ENCODE results near the gene PCBP3. TPM values are rescaled to one million over a fixed set of nuclear protein-coding genes. Genes with fewer than 3 reads are reported as not detected.

PCBP3 gene
- total RNA-seq, 1 experiment from 2014 or later = not detected

DNA sequence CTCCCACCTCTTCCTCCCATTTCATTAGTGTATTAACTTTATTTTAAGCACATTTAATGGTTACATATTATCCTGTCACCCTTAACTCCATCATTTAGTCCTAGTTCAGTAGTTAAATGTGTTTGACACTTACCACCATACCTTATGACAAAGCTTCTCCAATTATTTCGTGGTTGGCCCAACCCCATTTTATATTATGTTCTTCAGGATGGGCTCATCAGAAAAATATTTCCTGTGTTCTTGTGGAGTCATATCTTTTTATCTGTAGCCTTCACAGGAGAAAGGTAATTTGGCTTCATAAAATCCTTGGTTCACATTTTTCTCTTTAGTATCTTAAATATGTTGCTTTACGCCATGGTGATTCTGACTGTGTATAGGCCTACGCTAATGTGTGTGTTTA lies 195.7 kb downstream of the PCBP3 start:
- no peaks in the 10 kb centered on the region; the same call in 1 of the 2 replicates for H3K9me3 ChIP-seq (ENCODE audit: control insufficient read depth, insufficient read depth, low read depth, low read length)
- no peak overlapping the region for H3K27ac ChIP-seq (ENCODE audit: low read length)
- DNase-seq (ENCODE audit: low read depth, low spot score) (no peak), ATAC-seq (no peak)
- TF ChIP-seq, protein P1, sequence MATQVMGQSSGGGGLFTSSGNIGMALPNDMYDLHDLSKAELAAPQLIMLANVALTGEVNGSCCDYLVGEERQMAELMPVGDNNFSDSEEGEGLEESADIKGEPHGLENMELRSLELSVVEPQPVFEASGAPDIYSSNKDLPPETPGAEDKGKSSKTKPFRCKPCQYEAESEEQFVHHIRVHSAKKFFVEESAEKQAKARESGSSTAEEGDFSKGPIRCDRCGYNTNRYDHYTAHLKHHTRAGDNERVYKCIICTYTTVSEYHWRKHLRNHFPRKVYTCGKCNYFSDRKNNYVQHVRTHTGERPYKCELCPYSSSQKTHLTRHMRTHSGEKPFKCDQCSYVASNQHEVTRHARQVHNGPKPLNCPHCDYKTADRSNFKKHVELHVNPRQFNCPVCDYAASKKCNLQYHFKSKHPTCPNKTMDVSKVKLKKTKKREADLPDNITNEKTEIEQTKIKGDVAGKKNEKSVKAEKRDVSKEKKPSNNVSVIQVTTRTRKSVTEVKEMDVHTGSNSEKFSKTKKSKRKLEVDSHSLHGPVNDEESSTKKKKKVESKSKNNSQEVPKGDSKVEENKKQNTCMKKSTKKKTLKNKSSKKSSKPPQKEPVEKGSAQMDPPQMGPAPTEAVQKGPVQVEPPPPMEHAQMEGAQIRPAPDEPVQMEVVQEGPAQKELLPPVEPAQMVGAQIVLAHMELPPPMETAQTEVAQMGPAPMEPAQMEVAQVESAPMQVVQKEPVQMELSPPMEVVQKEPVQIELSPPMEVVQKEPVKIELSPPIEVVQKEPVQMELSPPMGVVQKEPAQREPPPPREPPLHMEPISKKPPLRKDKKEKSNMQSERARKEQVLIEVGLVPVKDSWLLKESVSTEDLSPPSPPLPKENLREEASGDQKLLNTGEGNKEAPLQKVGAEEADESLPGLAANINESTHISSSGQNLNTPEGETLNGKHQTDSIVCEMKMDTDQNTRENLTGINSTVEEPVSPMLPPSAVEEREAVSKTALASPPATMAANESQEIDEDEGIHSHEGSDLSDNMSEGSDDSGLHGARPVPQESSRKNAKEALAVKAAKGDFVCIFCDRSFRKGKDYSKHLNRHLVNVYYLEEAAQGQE (IDR thresholded peaks at IDR 0.05; ENCODE audit: insufficient read depth in 1 of 2, low read depth in 2 of 2, low read length in 1 of 2) = no peak
- TF ChIP-seq, protein P2, sequence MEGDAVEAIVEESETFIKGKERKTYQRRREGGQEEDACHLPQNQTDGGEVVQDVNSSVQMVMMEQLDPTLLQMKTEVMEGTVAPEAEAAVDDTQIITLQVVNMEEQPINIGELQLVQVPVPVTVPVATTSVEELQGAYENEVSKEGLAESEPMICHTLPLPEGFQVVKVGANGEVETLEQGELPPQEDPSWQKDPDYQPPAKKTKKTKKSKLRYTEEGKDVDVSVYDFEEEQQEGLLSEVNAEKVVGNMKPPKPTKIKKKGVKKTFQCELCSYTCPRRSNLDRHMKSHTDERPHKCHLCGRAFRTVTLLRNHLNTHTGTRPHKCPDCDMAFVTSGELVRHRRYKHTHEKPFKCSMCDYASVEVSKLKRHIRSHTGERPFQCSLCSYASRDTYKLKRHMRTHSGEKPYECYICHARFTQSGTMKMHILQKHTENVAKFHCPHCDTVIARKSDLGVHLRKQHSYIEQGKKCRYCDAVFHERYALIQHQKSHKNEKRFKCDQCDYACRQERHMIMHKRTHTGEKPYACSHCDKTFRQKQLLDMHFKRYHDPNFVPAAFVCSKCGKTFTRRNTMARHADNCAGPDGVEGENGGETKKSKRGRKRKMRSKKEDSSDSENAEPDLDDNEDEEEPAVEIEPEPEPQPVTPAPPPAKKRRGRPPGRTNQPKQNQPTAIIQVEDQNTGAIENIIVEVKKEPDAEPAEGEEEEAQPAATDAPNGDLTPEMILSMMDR (IDR thresholded peaks at IDR 0.05) = no peak
- TF ChIP-seq POLR2AphosphoS5 (IDR thresholded peaks at IDR 0.05; ENCODE audit: low read depth, low read length) = no peak
- H3K27me3 ChIP-seq (ENCODE audit: control insufficient read depth, insufficient read depth, low read length) = no peaks in the 10 kb centered on the region
- ChIA-PET CTCF (no interaction called here), POLR2A (no interaction called here)
- BruUV-seq (replicated peaks) = no TSS peak
- in situ Hi-C loops (cut with HindIII; ENCODE audit: low pct_unique_long_range_greater_than_20kb, low sequenced_read_pairs) = no loop called here
- H3K4me3 ChIP-seq (ENCODE audit: low read depth in 2 of 2, low read length in 2 of 2) = no peak overlapping the region
- intact Hi-C loops (cut with micrococcal nuclease; ENCODE audit: unreplicated experiment) = no loop called here
- H3K4me1 ChIP-seq (ENCODE audit: control insufficient read depth, insufficient read depth, low read length) = no peaks in the 10 kb centered on the region
- H3K36me3 ChIP-seq (ENCODE audit: control insufficient read depth, insufficient read depth, low read length) = no peaks in the 10 kb centered on the region

DNA sequence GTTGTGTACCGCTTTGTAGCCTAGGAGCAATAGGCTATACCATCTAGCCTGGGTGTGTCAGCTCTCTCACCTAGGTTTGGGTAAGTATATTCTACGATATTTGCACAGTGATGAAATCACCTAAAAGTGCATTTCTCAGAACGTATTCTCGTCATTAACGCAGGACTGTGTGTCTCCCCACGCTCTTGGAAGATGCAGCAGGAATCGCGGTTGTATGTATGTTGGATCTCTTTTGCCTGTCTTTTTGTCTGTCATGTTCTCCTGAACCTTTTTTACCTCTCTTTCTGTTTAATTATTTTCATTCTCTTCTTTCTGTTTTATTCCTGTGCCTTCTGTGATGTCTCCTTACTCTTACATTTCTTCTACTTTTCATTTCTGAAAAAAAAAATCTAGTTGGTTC lies 197.5 kb downstream of the PCBP3 start:
- no TSS peak for BruUV-seq (replicated peaks)
- intact Hi-C loops (cut with micrococcal nuclease; ENCODE audit: unreplicated experiment) (no loop called here), in situ Hi-C loops (cut with HindIII; ENCODE audit: low pct_unique_long_range_greater_than_20kb, low sequenced_read_pairs) (no loop called here)
- Histone ChIP-seq H3K36me3 (ENCODE audit: control insufficient read depth, insufficient read depth, low read length) (no peaks in the 10 kb centered on the region), H3K4me1 (ENCODE audit: control insufficient read depth, insufficient read depth, low read length) (no peaks in the 10 kb centered on the region), H3K9me3 (ENCODE audit: control insufficient read depth, insufficient read depth, low read depth, low read length) (no peaks in the 10 kb centered on the region; the same call in 1 of the 2 replicates), H3K27ac (ENCODE audit: low read length) (no peak overlapping the region), H3K27me3 (ENCODE audit: control insufficient read depth, insufficient read depth, low read length) (no peaks in the 10 kb centered on the region), H3K4me3 (ENCODE audit: low read depth in 2 of 2, low read length in 2 of 2) (no peak overlapping the region)
- ATAC-seq (no peak), DNase-seq (ENCODE audit: low read depth, low spot score) (no peak)
- ChIA-PET POLR2A (no interaction called here), CTCF (no interaction called here)
- no peak for TF ChIP-seq TCF7L2 (IDR thresholded peaks at IDR 0.05; ENCODE audit: low read depth, low read length)
- TF ChIP-seq, protein P2 (IDR thresholded peaks at IDR 0.05) = no peak

DNA sequence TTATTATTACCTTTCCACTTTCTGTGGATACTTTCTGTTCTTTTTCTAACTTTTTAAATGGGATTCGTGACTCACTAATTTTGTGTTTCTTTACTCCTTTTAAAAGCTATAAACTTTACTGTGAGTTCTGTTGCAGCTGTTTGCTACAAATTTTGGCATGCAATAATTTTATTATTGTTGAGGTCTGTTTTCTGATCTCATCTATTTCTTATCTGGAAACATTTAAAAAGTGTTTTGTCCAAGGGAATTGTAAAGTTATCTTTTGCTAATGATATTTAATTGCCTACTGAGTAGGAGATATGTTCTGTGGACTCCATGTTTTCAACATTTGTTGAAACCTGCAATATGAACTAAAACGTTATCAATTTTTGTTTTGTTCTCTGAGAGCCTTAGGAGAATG lies 199.9 kb downstream of the PCBP3 start:
- no peak for ATAC-seq
- DNase-seq (ENCODE audit: low read depth, low spot score) = no peak
- intact Hi-C loops (cut with micrococcal nuclease; ENCODE audit: unreplicated experiment) (no loop called here), in situ Hi-C loops (cut with HindIII; ENCODE audit: low pct_unique_long_range_greater_than_20kb, low sequenced_read_pairs) (no loop called here)
- no peaks in the 10 kb centered on the region for H3K4me1 ChIP-seq (ENCODE audit: control insufficient read depth, insufficient read depth, low read length)
- no peak overlapping the region for H3K27ac ChIP-seq (ENCODE audit: low read length)
- H3K27me3 ChIP-seq (ENCODE audit: control insufficient read depth, insufficient read depth, low read length) = 0 out of 2 replicates have a peak, but pooled peaks cover 3% of the 10 kb centered on the region
- no peak for TF ChIP-seq POLR2AphosphoS5 (IDR thresholded peaks at IDR 0.05; ENCODE audit: low read depth, low read length)
- no peak for TF ChIP-seq SIN3A (IDR thresholded peaks at IDR 0.05; ENCODE audit: borderline replicate concordance, insufficient read depth, low read depth, low read length)
- TF ChIP-seq, protein P1 (IDR thresholded peaks at IDR 0.05; ENCODE audit: insufficient read depth in 1 of 2, low read depth in 2 of 2, low read length in 1 of 2) = no peak
- TF ChIP-seq, protein P2 (IDR thresholded peaks at IDR 0.05) = no peak
- no peak for TF ChIP-seq TCF7L2 (IDR thresholded peaks at IDR 0.05; ENCODE audit: low read depth, low read length)
- CTCF ChIA-PET = no interaction called here
- POLR2A ChIA-PET = interaction anchor here (0.7 kb wide), 2 partner anchors 244 to 1125 kb away, joined by 3 to 6 read pairs; no protein-coding TSS in a partner anchor
- BruUV-seq (replicated peaks) = no TSS peak
- H3K36me3 ChIP-seq (ENCODE audit: control insufficient read depth, insufficient read depth, low read length) = no peaks in the 10 kb centered on the region
- no peaks in the 10 kb centered on the region; the same call in 1 of the 2 replicates for H3K9me3 ChIP-seq (ENCODE audit: control insufficient read depth, insufficient read depth, low read depth, low read length)
- no peak overlapping the region for H3K4me3 ChIP-seq (ENCODE audit: low read depth in 2 of 2, low read length in 2 of 2)

All from Panc1 (cell line).